ENCODE data around the gene CEBPG.

- TF ChIP-seq CTCF (IDR thresholded peaks at IDR 0.05; ENCODE audit: low read length): no peak
- TF ChIP-seq EZH2 (optimal IDR thresholded peaks at IDR 0.05; ENCODE audit: low read depth, low read length): no peak
Measured at GRCh38 chr19:33407716-33408115, 34.2 kb downstream of the CEBPG start.

All from MM.1S (cell line).